WTC11 (cell line): ENCODE measurements around the gene TBC1D19. TPM values are rescaled to one million over a fixed set of nuclear protein-coding genes. Genes with fewer than 3 reads are reported as not detected.

Experiments
- ATAC-seq: fragments of 200-7000 bp; cut with Tn5 transposase; 2 replicates; pipeline ENCODE4 v1.10.0; 2021; ENCODE audit warnings: mild to moderate bottlenecking, moderate library complexity
- CTCF ChIA-PET: fragments of 300-600 bp; sonication (Branson Sonifier 250); formaldehyde crosslinking; loops from one replicate; lab custom pipeline; 2021; ENCODE audit warnings: antibody characterized with exemption; lab: Charles Lee
- POLR2A ChIA-PET: fragments of 350-600 bp; sonication (Branson Sonifier 250); formaldehyde crosslinking; loops from one replicate; lab custom pipeline; 2021; ENCODE audit warnings: antibody characterized with exemption; lab: Charles Lee
- DNase-seq: peaks from one replicate; pipeline ENCODE4 v3.0.0; 2021; ENCODE audit warnings: low spot score
- H3K27ac Mint-ChIP-seq: 2 replicates; pipeline ENCODE4 v1.8.0; 2021; ENCODE audit warnings: mixed read lengths
- H3K27me3 Mint-ChIP-seq: 2 replicates; pipeline ENCODE4 v1.8.0; 2021; ENCODE audit warnings: low read depth, mild to moderate bottlenecking, moderate library complexity, mixed read lengths
- H3K36me3 Mint-ChIP-seq: 2 replicates; pipeline ENCODE4 v1.8.0; 2021; ENCODE audit warnings: mixed read lengths
- H3K4me1 Mint-ChIP-seq: 2 replicates; pipeline ENCODE4 v1.8.0; 2022; ENCODE audit warnings: mixed read lengths
- H3K4me3 Mint-ChIP-seq: 2 replicates; pipeline ENCODE4 v1.8.0; 2021; ENCODE audit warnings: mild to moderate bottlenecking, moderate library complexity, mixed read lengths
- H3K9me3 Mint-ChIP-seq: 2 replicates; pipeline ENCODE4 v1.8.0; 2021; ENCODE audit warnings: mixed read lengths
- ATF3 ChIP-seq: sonication (generic); formaldehyde crosslinking; conservative IDR thresholded peaks from 2 replicates; pipeline ENCODE4 v1.8.1; 2022; ENCODE audit warnings: mild to moderate bottlenecking, missing genetic modification reagents
- CREB1 ChIP-seq: sonication (generic); formaldehyde crosslinking; IDR thresholded peaks from 2 replicates; pipeline ENCODE4 v1.8.0; 2023; ENCODE audit warnings: mild to moderate bottlenecking, missing genetic modification reagents
- E2F1 ChIP-seq: sonication (generic); formaldehyde crosslinking; IDR thresholded peaks from 2 replicates; pipeline ENCODE4 v1.8.0; 2022; ENCODE audit warnings: mild to moderate bottlenecking, missing genetic modification reagents
- ESRRA ChIP-seq: sonication (generic); formaldehyde crosslinking; IDR thresholded peaks from 2 replicates; pipeline ENCODE4 v1.8.1; 2022; ENCODE audit warnings: mild to moderate bottlenecking, missing genetic modification reagents, borderline replicate concordance
- FOXJ3 ChIP-seq: sonication (generic); formaldehyde crosslinking; IDR thresholded peaks from 2 replicates; pipeline ENCODE4 v1.9.0; 2021; ENCODE audit warnings: missing genetic modification reagents, mild to moderate bottlenecking, borderline replicate concordance
- FOXK1 ChIP-seq: sonication (generic); formaldehyde crosslinking; IDR thresholded peaks from 2 replicates; pipeline ENCODE4 v1.8.0; 2022; ENCODE audit warnings: mild to moderate bottlenecking, moderate library complexity, missing genetic modification reagents
- GABPB1 ChIP-seq: sonication (generic); formaldehyde crosslinking; IDR thresholded peaks from 2 replicates; pipeline ENCODE4 v1.8.1; 2023; ENCODE audit warnings: mild to moderate bottlenecking, missing genetic modification reagents
- GRHL2 ChIP-seq: fragments of 250-450 bp; sonication (Bioruptor Pico); IDR thresholded peaks from 2 replicates; pipeline ENCODE4 v1.8.0; 2022; ENCODE audit warnings: mild to moderate bottlenecking, moderate library complexity; ENCODE audit not compliant: insufficient replicate concordance, severe bottlenecking
- MYBL2 ChIP-seq: sonication (generic); formaldehyde crosslinking; IDR thresholded peaks from 2 replicates; pipeline ENCODE4 v1.8.1; 2023; ENCODE audit warnings: mild to moderate bottlenecking, moderate library complexity, missing genetic modification reagents
- NFATC4 ChIP-seq: fragments of 250-450 bp; sonication (Bioruptor Pico); IDR thresholded peaks from 2 replicates; pipeline ENCODE4 v1.9.0; 2021; ENCODE audit warnings: mild to moderate bottlenecking
- NR3C1 ChIP-seq: sonication (generic); formaldehyde crosslinking; conservative IDR thresholded peaks from 2 replicates; pipeline ENCODE4 v1.8.1; 2023; ENCODE audit warnings: low read depth, mild to moderate bottlenecking, missing genetic modification reagents
- OVOL2 ChIP-seq: fragments of 250-450 bp; sonication (Bioruptor Pico); IDR thresholded peaks from 2 replicates; pipeline ENCODE4 v1.9.0; 2021; ENCODE audit warnings: mild to moderate bottlenecking, borderline replicate concordance
- PRDM15 ChIP-seq: sonication (generic); formaldehyde crosslinking; IDR thresholded peaks from 2 replicates; pipeline ENCODE4 v1.8.0; 2022; ENCODE audit warnings: missing genetic modification reagents
- PREB ChIP-seq: sonication (generic); formaldehyde crosslinking; IDR thresholded peaks from 2 replicates; pipeline ENCODE4 v1.8.1; 2022; ENCODE audit warnings: mild to moderate bottlenecking, missing genetic modification reagents, moderate library complexity, borderline replicate concordance
- SOX15 ChIP-seq: fragments of 250-450 bp; sonication (Bioruptor Pico); IDR thresholded peaks from 2 replicates; pipeline ENCODE4 v1.9.0; 2021; ENCODE audit warnings: mild to moderate bottlenecking
- STAT6 ChIP-seq: sonication (generic); formaldehyde crosslinking; conservative IDR thresholded peaks from 2 replicates; pipeline ENCODE4 v1.8.1; 2023; ENCODE audit warnings: mild to moderate bottlenecking, low read depth, missing genetic modification reagents, moderate library complexity
- TCF7 ChIP-seq: sonication (generic); formaldehyde crosslinking; IDR thresholded peaks from 2 replicates; pipeline ENCODE4 v1.8.0; 2022; ENCODE audit warnings: mild to moderate bottlenecking, low read depth, missing genetic modification reagents, moderate library complexity
- TEAD1 ChIP-seq: sonication (generic); formaldehyde crosslinking; IDR thresholded peaks from 2 replicates; pipeline ENCODE4 v1.8.0; 2022; ENCODE audit warnings: mild to moderate bottlenecking, missing genetic modification reagents
- TEAD4 ChIP-seq: sonication (generic); formaldehyde crosslinking; IDR thresholded peaks from 2 replicates; pipeline ENCODE4 v1.8.0; 2022; ENCODE audit warnings: mild to moderate bottlenecking, missing genetic modification reagents
- TP53 ChIP-seq: sonication (generic); formaldehyde crosslinking; IDR thresholded peaks from 2 replicates; pipeline ENCODE4 v1.8.1; 2023; ENCODE audit warnings: mild to moderate bottlenecking, missing genetic modification reagents
- USF2 ChIP-seq: sonication (generic); formaldehyde crosslinking; IDR thresholded peaks from 2 replicates; pipeline ENCODE4 v1.8.1; 2023; ENCODE audit warnings: mild to moderate bottlenecking, missing genetic modification reagents, moderate library complexity
- total RNA-seq: library from RNA; stranded (reverse); gene quantifications from 3 replicates; pipeline ENCODE4 v1.2.3, GENCODE V29; 2021

The TBC1D19 gene
- total RNA-seq, 1 experiment from 2014 or later: 2.1 TPM

GRCh38 chr4:26737385-26737784, 153.5 kb downstream of the TBC1D19 start:
- POLR2A ChIA-PET: no interaction called here
- Mint-ChIP-seq H3K4me1 (no peaks in the 10 kb centered on the region), H3K27ac (no peak overlapping the region), H3K9me3 (no peaks in the 10 kb centered on the region), H3K27me3 (no peaks in the 10 kb centered on the region), H3K4me3 (no peak overlapping the region), H3K36me3 (no peaks in the 10 kb centered on the region)
- TF ChIP-seq GRHL2 (CRISPR knock-in tag) (no peak), TP53 (CRISPR knock-in tag) (no peak), MYBL2 (CRISPR knock-in tag) (no peak), TCF7 (CRISPR knock-in tag) (no peak), FOXK1 (CRISPR knock-in tag) (no peak), STAT6 (CRISPR knock-in tag) (no peak), ATF3 (no peak), PRDM15 (no peak), TEAD4 (CRISPR knock-in tag) (no peak), E2F1 (no peak), PREB (CRISPR knock-in tag) (no peak), TEAD1 (CRISPR knock-in tag) (no peak), USF2 (CRISPR knock-in tag) (no peak), FOXJ3 (CRISPR knock-in tag) (no peak), ESRRA (no peak), CREB1 (CRISPR knock-in tag) (no peak)
- DNase-seq: no peak
- no peak for ATAC-seq
- CTCF ChIA-PET: no interaction called here

- no peak for DNase-seq
- POLR2A ChIA-PET: interaction anchor here (0.7 kb wide), 1 partner anchor 289 kb away, joined by 3 read pairs; no protein-coding TSS in a partner anchor
- no peaks in the 10 kb centered on the region for H3K27me3 Mint-ChIP-seq
- no peak for ATAC-seq
- no peak for TF ChIP-seq OVOL2 (CRISPR knock-in tag)
- TF ChIP-seq FOXJ3 (CRISPR knock-in tag): no peak
- no peak for TF ChIP-seq NFATC4 (CRISPR knock-in tag)
- no peak for TF ChIP-seq SOX15 (CRISPR knock-in tag)
- TF ChIP-seq NR3C1 (CRISPR knock-in tag): no peak
- no peak for TF ChIP-seq GABPB1
- CTCF ChIA-PET: no interaction called here
- H3K27ac Mint-ChIP-seq: no peak overlapping the region
- no peaks in the 10 kb centered on the region for H3K9me3 Mint-ChIP-seq
- H3K36me3 Mint-ChIP-seq: no peaks in the 10 kb centered on the region
- H3K4me3 Mint-ChIP-seq: no peak overlapping the region
- no peaks in the 10 kb centered on the region for H3K4me1 Mint-ChIP-seq
Observed at GRCh38 chr4:26741491-26741871, 157.6 kb downstream of the TBC1D19 start.
